Activated CD8-positive, alpha-beta memory T cell treated with anti-CD3 and anti-CD28 coated beads, Interleukin-2, amount 50 U/mL, for 1 hour (primary cell): Measurements from ENCODE around the gene ZNF462.

ENCODE experiments used
- DNase-seq: peaks from one replicate; pipeline ENCODE4 v3.0.0-alpha.2; 2020; ENCODE audit errors: extremely low read depth

ZNF462 gene

DNA sequence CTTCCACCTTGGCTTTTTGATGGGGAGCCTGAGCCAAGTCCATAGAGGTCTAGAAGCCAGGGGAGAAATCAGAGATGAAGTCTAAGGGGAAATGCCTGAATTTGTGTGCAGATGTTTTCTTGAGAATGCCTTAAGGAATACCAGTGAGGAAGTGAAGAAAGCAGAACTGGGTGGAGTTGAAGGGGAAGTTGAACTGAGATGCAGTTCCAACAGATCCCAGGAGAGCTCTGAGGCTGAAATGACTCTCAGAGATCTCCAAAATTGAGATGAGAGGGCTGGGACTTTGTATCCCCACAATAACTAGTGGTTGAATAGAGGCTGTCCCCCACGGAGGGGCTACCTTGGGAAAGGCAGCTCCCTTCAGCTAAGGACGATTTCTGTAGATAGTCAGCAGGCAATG, 197.1 kb downstream of the ZNF462 start:
- no peak for DNase-seq
